ENCODE results near the gene CRIP1. TPM values are rescaled to one million over a fixed set of nuclear protein-coding genes. Genes with fewer than 3 reads are reported as not detected.
A peak's percentile ranks its signal among the peaks of the same experiment; 100 is the strongest.

Gene CRIP1
- total and polyA plus RNA-seq, 5 donors from 2014 or later, result 558 to 2,243 (median 1,172) TPM

DNA sequence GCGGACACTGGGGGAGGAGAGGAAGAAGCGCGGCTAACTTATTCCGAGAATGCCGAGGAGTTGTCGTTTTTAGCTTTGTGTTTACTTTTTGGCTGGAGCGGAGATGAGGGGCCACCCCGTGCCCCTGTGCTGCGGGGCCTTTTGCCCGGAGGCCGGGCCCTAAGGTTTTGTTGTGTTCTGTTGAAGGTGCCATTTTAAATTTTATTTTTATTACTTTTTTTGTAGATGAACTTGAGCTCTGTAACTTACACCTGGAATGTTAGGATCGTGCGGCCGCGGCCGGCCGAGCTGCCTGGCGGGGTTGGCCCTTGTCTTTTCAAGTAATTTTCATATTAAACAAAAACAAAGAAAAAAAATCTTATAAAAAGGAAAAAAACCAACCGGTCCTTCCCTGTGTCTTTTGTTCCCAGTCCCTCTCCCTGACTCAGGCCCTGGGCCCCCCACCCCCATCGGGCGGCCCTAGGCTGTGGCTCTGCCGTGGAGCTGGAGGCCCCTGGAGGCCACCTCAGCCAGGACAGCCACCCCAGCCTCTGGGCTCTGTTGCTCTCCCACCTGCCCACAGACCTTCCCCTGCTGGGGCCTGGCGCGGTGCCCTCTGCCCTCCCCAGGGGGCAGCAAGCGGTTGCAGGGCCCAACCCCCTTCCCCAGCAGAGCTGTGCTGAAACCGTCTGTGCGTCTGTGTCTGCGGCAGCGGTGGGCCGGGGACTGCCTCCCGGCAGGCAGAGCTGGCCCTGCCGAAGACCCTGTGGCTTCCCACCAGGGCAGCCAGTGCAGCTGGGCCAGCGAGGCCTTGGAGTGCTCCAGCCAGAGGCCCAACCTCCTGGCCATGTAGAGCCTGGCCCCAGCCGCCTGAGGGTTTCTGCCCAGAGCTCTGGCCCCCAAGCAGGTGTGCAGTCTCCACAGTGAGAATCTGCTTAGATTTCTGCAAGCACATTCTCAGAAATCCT lies 16.1 kb upstream of the CRIP1 start:
- Mint-ChIP-seq H3K27me3 (no peaks in the 10 kb centered on the region), H3K4me3 (no peak overlapping the region), H3K27ac (no peak overlapping the region), H3K36me3 (no peaks in the 10 kb centered on the region), H3K4me1 (peaks cover 0 to 8% (median 0%) of the 10 kb centered on the region in 4 donors), H3K9me3 (no peaks in the 10 kb centered on the region)
- Histone ChIP-seq H3K4me3 (ENCODE audit: low read depth, low read length) (no peak overlapping the region), H3K27me3 (ENCODE audit: control insufficient read depth, insufficient read depth, low read length) (no peaks in the 10 kb centered on the region), H3K9me3 (ENCODE audit: control insufficient read depth in 2 of 2, low read length in 2 of 2) (no peaks in the 10 kb centered on the region), H3K4me1 (ENCODE audit: control insufficient read depth, insufficient read depth, low read length, poor library complexity, severe bottlenecking) (peaks cover 20% of the 10 kb centered on the region), H3K36me3 (ENCODE audit: control insufficient read depth, insufficient read depth, low read length) (no peaks in the 10 kb centered on the region), H3K27ac (ENCODE audit: insufficient read depth, low read length, poor library complexity, severe bottlenecking) (no peak overlapping the region)
- ATAC-seq (ENCODE audit: low read depth in 2 of 2) (no peak), DNase-seq (no peak)

DNA sequence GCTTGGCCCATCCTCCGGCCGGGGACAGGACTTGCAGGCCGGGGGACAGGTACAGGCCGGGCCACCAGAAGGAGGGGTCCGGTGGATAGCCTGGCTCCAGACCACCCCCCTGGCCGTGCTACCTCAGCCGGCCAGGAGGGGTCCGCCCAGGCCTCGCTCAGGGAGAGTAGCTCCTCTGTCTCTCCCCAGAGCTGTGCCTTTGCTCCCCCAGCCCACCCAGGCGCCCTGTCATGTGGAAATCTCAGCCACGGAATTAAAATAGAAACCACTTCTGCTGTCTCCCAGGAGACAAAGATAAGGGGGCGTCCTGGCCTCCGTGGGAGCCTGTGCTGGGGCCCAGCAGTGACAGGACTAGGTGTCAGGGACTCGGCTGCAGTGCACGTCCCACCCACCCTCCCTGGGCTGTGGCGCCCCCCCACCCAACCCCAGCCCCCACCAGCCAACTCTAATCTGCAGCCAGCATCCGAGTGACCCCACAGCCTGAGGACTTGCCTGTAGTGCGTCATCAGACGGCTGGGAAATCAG lies 15.3 kb upstream of the CRIP1 start:
- DNase-seq (no peak), ATAC-seq (ENCODE audit: low read depth in 2 of 2) (no peak)
- Histone ChIP-seq H3K4me1 (ENCODE audit: control insufficient read depth, insufficient read depth, low read length, poor library complexity, severe bottlenecking) (peaks cover 28% of the 10 kb centered on the region), H3K27ac (ENCODE audit: insufficient read depth, low read length, poor library complexity, severe bottlenecking) (no peak overlapping the region), H3K27me3 (ENCODE audit: control insufficient read depth, insufficient read depth, low read length) (no peaks in the 10 kb centered on the region), H3K9me3 (ENCODE audit: control insufficient read depth in 2 of 2, low read length in 2 of 2) (no peaks in the 10 kb centered on the region), H3K36me3 (ENCODE audit: control insufficient read depth, insufficient read depth, low read length) (no peaks in the 10 kb centered on the region), H3K4me3 (ENCODE audit: low read depth, low read length) (no peak overlapping the region)
- Mint-ChIP-seq H3K27ac (no peak overlapping the region), H3K4me1 (peaks cover 0 to 8% (median 0%) of the 10 kb centered on the region in 4 donors), H3K9me3 (no peaks in the 10 kb centered on the region), H3K27me3 (peaks cover 5% of the 10 kb centered on the region), H3K36me3 (no peaks in the 10 kb centered on the region), H3K4me3 (no peak overlapping the region)

DNA sequence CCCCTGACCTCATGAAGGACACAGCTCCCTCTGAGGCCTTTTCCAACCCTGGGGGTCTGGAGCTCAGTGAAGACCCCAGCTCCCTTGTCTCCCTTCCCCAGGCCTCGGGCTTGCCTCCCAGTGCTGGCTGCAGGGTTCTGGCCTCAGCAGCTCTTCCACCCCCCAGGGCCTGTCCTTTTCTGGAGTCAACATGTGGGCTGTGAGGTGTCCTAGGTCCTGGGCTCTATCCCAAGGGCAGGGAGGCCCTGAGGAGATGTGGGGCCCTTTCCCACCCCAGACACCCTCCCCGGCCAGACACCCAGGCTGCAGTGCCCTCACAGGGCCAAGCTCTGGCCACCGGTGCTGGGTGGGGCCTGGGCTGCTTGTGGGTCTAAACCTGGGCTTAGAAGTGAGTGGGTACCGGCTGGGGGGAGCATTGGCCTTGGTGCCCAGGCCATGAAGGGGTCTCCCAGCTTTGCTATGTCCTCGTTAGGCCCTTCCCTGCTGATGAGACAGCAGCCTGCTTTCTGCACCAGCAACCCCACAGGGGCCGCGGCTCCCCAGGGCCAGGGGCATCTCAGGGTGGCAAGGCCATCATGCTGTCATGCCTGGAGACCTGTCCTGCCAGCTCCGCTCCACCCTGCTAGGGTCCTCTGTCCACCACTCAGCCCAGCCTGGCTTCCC lies 14.7 kb upstream of the CRIP1 start:
- H3K27me3 Mint-ChIP-seq, result peaks cover 9% of the 10 kb centered on the region
- Histone ChIP-seq H3K27ac (ENCODE audit: insufficient read depth, low read length, poor library complexity, severe bottlenecking) (no peak overlapping the region), H3K36me3 (ENCODE audit: control insufficient read depth, insufficient read depth, low read length) (no peaks in the 10 kb centered on the region), H3K4me1 (ENCODE audit: control insufficient read depth, insufficient read depth, low read length, poor library complexity, severe bottlenecking) (peaks cover 34% of the 10 kb centered on the region), H3K9me3 (ENCODE audit: control insufficient read depth in 2 of 2, low read length in 2 of 2) (no peaks in the 10 kb centered on the region), H3K27me3 (ENCODE audit: control insufficient read depth, insufficient read depth, low read length) (no peaks in the 10 kb centered on the region), H3K4me3 (ENCODE audit: low read depth, low read length) (no peak overlapping the region)
- H3K4me3 Mint-ChIP-seq, result no peak overlapping the region
- DNase-seq, result no peak
- H3K9me3 Mint-ChIP-seq, result no peaks in the 10 kb centered on the region
- H3K4me1 Mint-ChIP-seq, result peaks cover 0 to 8% (median 0%) of the 10 kb centered on the region in 4 donors
- no peak for ATAC-seq (ENCODE audit: low read depth in 2 of 2)
- no peaks in the 10 kb centered on the region for H3K36me3 Mint-ChIP-seq
- no peak overlapping the region for H3K27ac Mint-ChIP-seq

DNA sequence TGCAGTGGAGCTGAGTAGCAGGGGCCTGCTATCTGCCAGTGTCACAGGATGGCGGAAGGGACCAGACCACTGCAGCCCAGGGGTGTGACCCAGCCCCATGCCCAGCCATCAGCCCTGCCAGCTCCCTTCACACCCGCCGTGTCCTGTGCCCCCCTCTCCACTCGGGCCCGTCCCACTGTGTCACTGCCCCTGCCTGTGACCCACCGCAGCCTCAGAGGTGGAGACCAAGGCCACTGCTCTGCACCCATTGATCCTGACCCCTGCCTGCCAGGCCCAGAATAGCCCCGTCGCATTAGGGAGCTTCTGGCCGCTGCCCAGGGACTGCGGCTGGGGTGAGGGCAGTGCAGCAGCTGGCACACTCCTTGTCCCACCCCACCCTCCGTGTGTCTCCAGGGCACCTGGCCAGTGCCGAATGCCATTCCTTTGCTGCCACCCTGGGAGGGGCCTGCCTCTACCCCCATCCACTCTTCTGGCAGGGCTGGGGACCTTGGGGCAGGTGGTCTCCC lies 14.1 kb upstream of the CRIP1 start:
- Mint-ChIP-seq H3K9me3 (peaks cover 0 to 4% (median 0%) of the 10 kb centered on the region in 7 donors), H3K4me3 (no peak overlapping the region), H3K27me3 (peaks cover 15% of the 10 kb centered on the region), H3K27ac (no peak overlapping the region), H3K36me3 (no peaks in the 10 kb centered on the region), H3K4me1 (peaks cover 0 to 13% (median 2%) of the 10 kb centered on the region in 4 donors)
- no peaks in the 10 kb centered on the region for H3K9me3 ChIP-seq (ENCODE audit: control insufficient read depth in 2 of 2, low read length in 2 of 2)
- no peaks in the 10 kb centered on the region for H3K27me3 ChIP-seq (ENCODE audit: control insufficient read depth, insufficient read depth, low read length)
- no peak overlapping the region for H3K4me3 ChIP-seq (ENCODE audit: low read depth, low read length)
- no peak overlapping the region for H3K27ac ChIP-seq (ENCODE audit: insufficient read depth, low read length, poor library complexity, severe bottlenecking)
- H3K4me1 ChIP-seq (ENCODE audit: control insufficient read depth, insufficient read depth, low read length, poor library complexity, severe bottlenecking), result peaks cover 40% of the 10 kb centered on the region
- no peaks in the 10 kb centered on the region for H3K36me3 ChIP-seq (ENCODE audit: control insufficient read depth, insufficient read depth, low read length)
- no peak for DNase-seq
- ATAC-seq (ENCODE audit: low read depth in 2 of 2), result no peak

DNA sequence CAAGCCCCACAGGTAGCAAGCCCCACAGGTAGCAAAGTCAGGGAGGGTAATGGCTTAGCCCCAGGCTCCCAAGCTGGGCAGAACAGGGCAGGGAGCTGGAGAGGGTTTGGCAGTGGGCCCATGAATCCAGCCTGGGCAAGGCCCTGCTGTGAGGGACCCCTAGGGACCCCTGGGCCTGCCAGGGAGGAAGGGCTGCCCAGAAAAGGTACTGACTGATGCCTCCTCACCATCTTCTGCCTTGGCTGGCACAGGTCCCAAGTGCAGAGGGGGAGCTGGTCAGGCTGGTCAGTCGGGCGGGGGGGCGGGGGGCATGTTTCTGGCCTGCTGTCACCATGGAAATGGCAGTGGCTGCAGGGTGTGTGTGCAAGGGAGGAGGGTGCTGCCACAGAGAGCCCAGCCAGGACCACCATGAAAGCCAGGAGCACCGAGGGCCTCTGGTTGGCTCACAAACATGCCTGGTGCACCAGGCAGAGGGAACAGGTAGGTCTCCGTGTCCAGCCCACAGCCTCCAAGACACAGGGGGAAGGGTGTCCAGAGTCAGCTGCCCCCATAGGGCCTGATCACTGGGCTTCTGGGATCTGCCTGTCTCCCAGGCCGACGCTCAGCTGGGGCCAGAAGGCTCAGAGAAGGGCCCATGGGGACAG lies 13.5 kb upstream of the CRIP1 start:
- Histone ChIP-seq H3K27ac (ENCODE audit: insufficient read depth, low read length, poor library complexity, severe bottlenecking) (no peak overlapping the region), H3K27me3 (ENCODE audit: control insufficient read depth, insufficient read depth, low read length) (no peaks in the 10 kb centered on the region), H3K9me3 (ENCODE audit: control insufficient read depth in 2 of 2, low read length in 2 of 2) (no peaks in the 10 kb centered on the region), H3K4me3 (ENCODE audit: low read depth, low read length) (peak overlapping the region; percentile 13), H3K36me3 (ENCODE audit: control insufficient read depth, insufficient read depth, low read length) (no peaks in the 10 kb centered on the region), H3K4me1 (ENCODE audit: control insufficient read depth, insufficient read depth, low read length, poor library complexity, severe bottlenecking) (peaks cover 46% of the 10 kb centered on the region)
- Mint-ChIP-seq H3K4me3 (peak overlapping the region; percentile 51 to 87 (median 78)), H3K36me3 (no peaks in the 10 kb centered on the region), H3K27me3 (peaks cover 16% of the 10 kb centered on the region), H3K9me3 (peaks cover 0 to 4% (median 0%) of the 10 kb centered on the region in 7 donors), H3K27ac (no peak overlapping the region), H3K4me1 (peaks cover 0 to 13% (median 2%) of the 10 kb centered on the region in 4 donors)
- ATAC-seq (ENCODE audit: low read depth in 2 of 2) (no peak), DNase-seq (no peak)

DNA sequence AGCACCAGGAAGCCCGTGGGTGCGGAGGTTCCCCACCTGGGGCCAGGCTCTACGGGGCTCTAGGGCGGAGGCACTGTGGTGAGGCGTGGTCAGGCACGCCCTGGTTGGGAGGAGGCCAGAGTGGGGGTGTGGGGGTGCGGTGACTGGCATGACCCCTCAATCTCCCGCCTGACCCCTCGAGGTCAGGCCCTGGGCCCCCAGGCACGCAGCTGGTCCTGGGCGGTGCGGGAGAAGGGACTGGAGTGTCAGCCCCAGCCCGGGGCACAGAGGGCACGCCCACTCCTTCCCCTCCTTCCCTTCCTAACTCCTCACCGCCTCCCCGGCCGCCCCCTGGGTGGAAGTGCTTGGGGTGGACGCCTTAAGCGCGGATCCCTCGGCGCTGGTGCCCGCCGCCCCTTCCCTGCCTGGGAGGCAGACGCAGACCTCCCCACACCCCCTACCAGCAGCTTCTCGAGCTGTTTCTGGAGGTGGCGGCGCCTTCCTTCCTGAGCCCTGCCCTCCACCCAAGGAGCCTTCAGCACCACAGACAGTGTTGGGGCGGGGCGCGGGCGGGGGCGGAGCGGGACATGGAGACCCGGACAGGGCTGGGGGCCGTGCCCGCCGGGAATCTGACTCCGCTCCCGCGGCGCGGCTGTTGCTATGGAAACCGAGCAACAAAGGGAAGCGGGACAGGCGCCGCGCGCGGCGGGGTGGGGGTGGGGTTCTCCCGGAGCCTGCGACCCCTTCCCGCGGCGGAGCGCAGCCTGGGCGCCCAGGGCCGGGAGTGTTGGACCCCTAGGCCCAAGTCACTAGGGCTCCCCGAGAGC lies 12.8 kb upstream of the CRIP1 start:
- Histone ChIP-seq H3K27me3 (ENCODE audit: control insufficient read depth, insufficient read depth, low read length) (no peaks in the 10 kb centered on the region), H3K27ac (ENCODE audit: insufficient read depth, low read length, poor library complexity, severe bottlenecking) (peak overlapping the region; percentile 71), H3K9me3 (ENCODE audit: control insufficient read depth in 2 of 2, low read length in 2 of 2) (no peaks in the 10 kb centered on the region), H3K4me1 (ENCODE audit: control insufficient read depth, insufficient read depth, low read length, poor library complexity, severe bottlenecking) (peaks cover 51% of the 10 kb centered on the region), H3K4me3 (ENCODE audit: low read depth, low read length) (peak overlapping the region; percentile 13), H3K36me3 (ENCODE audit: control insufficient read depth, insufficient read depth, low read length) (no peaks in the 10 kb centered on the region)
- Mint-ChIP-seq H3K36me3 (no peaks in the 10 kb centered on the region), H3K27ac (no peak overlapping the region), H3K4me1 (peaks cover 0 to 13% (median 2%) of the 10 kb centered on the region in 4 donors), H3K9me3 (peaks cover 0 to 4% (median 0%) of the 10 kb centered on the region in 7 donors), H3K4me3 (peak overlapping the region; percentile 51 to 87 (median 78)), H3K27me3 (peaks cover 16% of the 10 kb centered on the region)
- DNase-seq (peak; percentile 58 to 82 (median 67)), ATAC-seq (ENCODE audit: low read depth in 2 of 2) (peak; percentile 60 to 66)

Measured in CD4-positive, CD25-positive, alpha-beta regulatory T cell (primary cell).